Thyroid gland (tissue), 4 donors: ENCODE results near the gene ZIC5.

Source experiments
- CTCF ChIP-seq, 6 experiments: fragments of 200-600 bp in 3 of 6; fragments of 450-650 bp in 3 of 6; sonication (generic) in 3 of 6; IDR thresholded peaks; one replicate each; pipeline ENCODE4 v1.5.1; 2016 to 2019; ENCODE audit warnings: antibody characterized with exemption in 6 of 6, mild to moderate bottlenecking in 2 of 6, inconsistent platforms in 1 of 6, moderate library complexity in 1 of 6
- POLR2A ChIP-seq, 2 donors: fragments of 450-650 bp; IDR thresholded peaks; one replicate each; pipeline ENCODE4 v1.6.1; 2017; ENCODE audit warnings: antibody characterized with exemption in 2 of 2, mild to moderate bottlenecking in 2 of 2, moderate library complexity in 1 of 2

- TF ChIP-seq CTCF (IDR thresholded peaks at IDR 0.05) (no peak), POLR2A (IDR thresholded peaks at IDR 0.05) (no peak)
Observed at GRCh38 chr13:99988529-99989275, 17.1 kb upstream of the ZIC5 start.
